Measurements from ENCODE around the gene LY86. TPM values are rescaled to one million over a fixed set of nuclear protein-coding genes. Genes with fewer than 3 reads are reported as not detected.

The LY86 gene
- total and polyA plus RNA-seq, 10 of the 15 experiments (the other 5 are each of a cell fraction or from before 2014, with no cell fraction given), result 68.2 to 457 (median 128) TPM

DNA sequence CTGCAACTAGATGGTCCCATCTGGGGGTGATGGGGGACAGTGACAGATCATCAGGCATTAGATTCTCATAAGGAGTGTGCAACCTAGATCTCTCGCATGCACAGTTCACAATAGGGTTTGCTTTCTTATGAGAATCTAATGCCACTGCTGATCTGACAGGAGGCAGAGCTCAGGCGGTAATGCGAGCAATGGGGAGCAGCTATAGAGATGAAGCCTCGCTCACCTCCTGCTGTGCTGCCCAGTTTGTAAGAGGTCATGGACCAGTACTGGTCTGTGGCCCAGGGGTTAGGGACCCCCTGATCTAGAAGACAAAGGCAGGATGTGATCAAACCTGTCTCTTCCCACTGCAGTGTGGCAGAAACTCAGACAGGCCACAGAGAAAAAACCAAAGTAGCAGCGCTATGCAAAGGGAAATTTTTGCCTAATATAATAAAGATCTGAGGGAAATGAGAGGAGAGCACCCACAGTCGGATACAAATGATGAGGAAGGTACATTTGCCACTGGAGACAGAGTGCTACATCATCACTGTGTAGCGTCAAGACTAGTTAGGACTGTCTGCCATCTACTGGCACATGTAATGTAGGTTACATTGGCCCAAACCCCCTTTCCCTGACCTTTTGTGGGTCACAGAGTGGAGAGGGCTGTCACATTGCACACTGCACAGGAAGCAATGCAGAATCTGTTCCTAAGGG is 4.1 kb upstream of the LY86 start (continued):
- no peak for TF ChIP-seq REST (IDR thresholded peaks at IDR 0.05; ENCODE audit: low read depth, low read length)
- no peak for TF ChIP-seq YBX1 (IDR thresholded peaks at IDR 0.05)
- TF ChIP-seq SUPT20H (IDR thresholded peaks at IDR 0.05; ENCODE audit: borderline replicate concordance, control insufficient read depth, low read depth, low read length), result no peak
- TF ChIP-seq BRCA1 (IDR thresholded peaks at IDR 0.05; ENCODE audit: low read depth, low read length), result no peak
- no peak for TF ChIP-seq YY1 (IDR thresholded peaks at IDR 0.05; ENCODE audit: low read depth, low read length)
- TF ChIP-seq, protein P1, sequence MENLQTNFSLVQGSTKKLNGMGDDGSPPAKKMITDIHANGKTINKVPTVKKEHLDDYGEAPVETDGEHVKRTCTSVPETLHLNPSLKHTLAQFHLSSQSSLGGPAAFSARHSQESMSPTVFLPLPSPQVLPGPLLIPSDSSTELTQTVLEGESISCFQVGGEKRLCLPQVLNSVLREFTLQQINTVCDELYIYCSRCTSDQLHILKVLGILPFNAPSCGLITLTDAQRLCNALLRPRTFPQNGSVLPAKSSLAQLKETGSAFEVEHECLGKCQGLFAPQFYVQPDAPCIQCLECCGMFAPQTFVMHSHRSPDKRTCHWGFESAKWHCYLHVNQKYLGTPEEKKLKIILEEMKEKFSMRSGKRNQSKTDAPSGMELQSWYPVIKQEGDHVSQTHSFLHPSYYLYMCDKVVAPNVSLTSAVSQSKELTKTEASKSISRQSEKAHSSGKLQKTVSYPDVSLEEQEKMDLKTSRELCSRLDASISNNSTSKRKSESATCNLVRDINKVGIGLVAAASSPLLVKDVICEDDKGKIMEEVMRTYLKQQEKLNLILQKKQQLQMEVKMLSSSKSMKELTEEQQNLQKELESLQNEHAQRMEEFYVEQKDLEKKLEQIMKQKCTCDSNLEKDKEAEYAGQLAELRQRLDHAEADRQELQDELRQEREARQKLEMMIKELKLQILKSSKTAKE (IDR thresholded peaks at IDR 0.05; ENCODE audit: low read depth, poor library complexity, severe bottlenecking), result no peak
- TF ChIP-seq IKZF1 (conservative IDR thresholded peaks at IDR 0.05), result no peak; the same call in 1 of the 2 replicates
- TF ChIP-seq CEBPB (IDR thresholded peaks at IDR 0.05; ENCODE audit: borderline replicate concordance in 1 of 2, low read depth in 2 of 2, low read length in 2 of 2), result no peak
- no peak for TF ChIP-seq NR2C2 (IDR thresholded peaks at IDR 0.05; ENCODE audit: borderline replicate concordance, control insufficient read depth, insufficient read length, low read depth)
- peak; percentile 40; the same call in 1 of the 2 replicates for TF ChIP-seq CREM (IDR thresholded peaks at IDR 0.05; ENCODE audit: low read depth)
- TF ChIP-seq ZZZ3 (IDR thresholded peaks at IDR 0.05; ENCODE audit: control insufficient read depth, insufficient read length, low read depth), result no peak
- TF ChIP-seq SREBF2 (IDR thresholded peaks at IDR 0.05; ENCODE audit: low read length), result no peak
- peak; percentile 44; the same call in 1 of the 3 replicates for TF ChIP-seq POU2F2 (IDR thresholded peaks at IDR 0.05; ENCODE audit: borderline replicate concordance, low read depth, low read length)
- no peak for TF ChIP-seq ZNF24 (IDR thresholded peaks at IDR 0.05)
- TF ChIP-seq PML (IDR thresholded peaks at IDR 0.05; ENCODE audit: low read length), result no peak
- TF ChIP-seq SREBF1 (IDR thresholded peaks at IDR 0.05; ENCODE audit: low read length), result no peak
- TF ChIP-seq GATAD2B (conservative IDR thresholded peaks at IDR 0.05; ENCODE audit: low read depth), result no peak
- TF ChIP-seq, protein P2, sequence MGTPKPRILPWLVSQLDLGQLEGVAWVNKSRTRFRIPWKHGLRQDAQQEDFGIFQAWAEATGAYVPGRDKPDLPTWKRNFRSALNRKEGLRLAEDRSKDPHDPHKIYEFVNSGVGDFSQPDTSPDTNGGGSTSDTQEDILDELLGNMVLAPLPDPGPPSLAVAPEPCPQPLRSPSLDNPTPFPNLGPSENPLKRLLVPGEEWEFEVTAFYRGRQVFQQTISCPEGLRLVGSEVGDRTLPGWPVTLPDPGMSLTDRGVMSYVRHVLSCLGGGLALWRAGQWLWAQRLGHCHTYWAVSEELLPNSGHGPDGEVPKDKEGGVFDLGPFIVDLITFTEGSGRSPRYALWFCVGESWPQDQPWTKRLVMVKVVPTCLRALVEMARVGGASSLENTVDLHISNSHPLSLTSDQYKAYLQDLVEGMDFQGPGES (IDR thresholded peaks at IDR 0.05), result no peak
- no peak for TF ChIP-seq ZBTB4 (CRISPR knock-in tag; IDR thresholded peaks at IDR 0.05)

All from GM12878 (cell line).